AG09319 (cell line): ENCODE results near the gene PLS1.
A peak's percentile ranks its signal among the peaks of the same experiment; 100 is the strongest.

Source experiments
- DNase-seq: peaks from one replicate; pipeline ENCODE4 v3.0.0-alpha.2; 2010; ENCODE audit warnings: low read depth; ENCODE audit errors: extremely low read depth
- CTCF ChIP-seq: IDR thresholded peaks from 2 replicates; pipeline ENCODE4 v1.5.1; 2011; ENCODE audit warnings: low read depth, mild to moderate bottlenecking, inconsistent platforms, low read length, moderate library complexity

PLS1 gene

GRCh38 chr3:142723968-142724681, 127.9 kb downstream of the PLS1 start, which contains the start of gene TRPC1:
TSS of gene TRPC1 (plus strand) at chr3:142724034. CDS start at chr3:142724560, 526 bp downstream.
- peak; percentile 40 for DNase-seq
- TF ChIP-seq CTCF: no peak

GRCh38 chr3:142724682-142725356, 128.6 kb downstream of the PLS1 start:
- TF ChIP-seq CTCF: no peak
- no peak for DNase-seq

GRCh38 chr3:142725357-142725739, 129.2 kb downstream of the PLS1 start:
- no peak for TF ChIP-seq CTCF
- DNase-seq: no peak

- no peak for TF ChIP-seq CTCF
- no peak for DNase-seq
Measured at GRCh38 chr3:142726017-142726416, 129.8 kb downstream of the PLS1 start.

GRCh38 chr3:142732066-142732465, 135.9 kb downstream of the PLS1 start:
- no peak for DNase-seq
- TF ChIP-seq CTCF: no peak

GRCh38 chr3:142734834-142735233, 138.6 kb downstream of the PLS1 start:
- TF ChIP-seq CTCF: no peak
- DNase-seq: no peak

- TF ChIP-seq CTCF: no peak
- no peak for DNase-seq
Measured at GRCh38 chr3:142735462-142735861, 139.3 kb downstream of the PLS1 start.
